ENCODE data around the gene SGMS1.
A peak's percentile ranks its signal among the peaks of the same experiment; 100 is the strongest.

GRCh38 chr10:50623663-50624412, at the start of gene SGMS1:
- TF ChIP-seq EP300 (IDR thresholded peaks at IDR 0.05) (no peak), CTCF (IDR thresholded peaks at IDR 0.05) (peak in 1 of 5 experiments; percentile 23)
